H4 (cell line): ENCODE results near the gene RAD21L1. TPM values are rescaled to one million over a fixed set of nuclear protein-coding genes. Genes with fewer than 3 reads are reported as not detected.

Experiments used
- DNase-seq: peaks from one replicate; pipeline ENCODE4 v3.0.0-alpha.2; 2015; ENCODE audit warnings: low spot score
- total RNA-seq: library from RNA; depleted of rRNA; stranded (reverse); fragments of >200 nt; shearing (Covaris generic); gene quantifications from 2 replicates; pipeline ENCODE4 v1.2.3, GENCODE V29; 2014; rRNA removed

The RAD21L1 gene
- 0.12 TPM in 1 of 2 replicates, not detected in the other for total RNA-seq

DNA sequence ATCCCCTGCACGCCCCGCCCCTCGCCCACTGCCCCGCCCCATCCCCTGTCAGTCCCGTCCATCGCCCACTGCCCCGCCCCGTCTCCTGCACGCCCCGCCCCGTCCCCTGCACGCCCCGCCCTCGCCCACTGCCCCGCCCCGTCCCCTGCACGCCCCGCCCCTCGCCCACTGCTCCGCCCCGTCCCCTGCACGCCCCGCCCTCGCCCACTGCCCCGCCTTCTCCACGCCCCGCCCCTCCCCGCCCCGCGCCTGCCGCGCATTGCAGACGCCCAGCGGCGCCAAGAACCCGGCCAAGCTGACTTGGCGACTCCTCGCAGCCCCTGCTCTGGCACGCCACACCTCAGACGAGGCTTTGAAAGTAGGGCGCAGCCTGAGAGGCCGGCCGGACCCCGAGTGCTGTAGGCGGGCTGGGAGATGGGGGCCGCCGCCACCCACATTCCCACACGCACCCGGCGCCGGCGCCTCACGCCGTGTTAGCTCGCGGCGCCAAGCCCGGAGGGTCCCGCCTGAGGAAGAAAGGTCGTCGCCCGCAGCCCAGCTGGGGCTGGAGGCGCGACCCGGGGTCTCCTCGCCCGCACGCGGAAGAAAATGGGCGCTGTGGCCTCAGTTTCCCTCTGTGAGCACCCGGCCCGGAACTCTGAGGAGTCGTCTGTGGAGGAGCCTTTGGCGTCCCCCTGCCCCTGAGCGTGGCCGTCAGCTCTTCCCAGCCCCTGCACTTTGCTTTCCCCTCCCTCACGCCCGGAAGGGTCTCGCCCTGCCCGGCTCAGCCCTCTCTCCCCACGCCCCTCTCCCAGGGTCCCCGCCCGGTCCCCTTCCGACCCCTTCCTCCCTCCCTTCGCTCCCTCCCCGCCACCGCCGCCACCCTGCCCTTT lies at the start of gene RAD21L1:
Gene RAD21L1 (plus strand): TSS at position 262 of the 872 bp plus-strand sequence. CDS start 2,410 bp downstream, outside the sequence.
- peak; percentile 42 for DNase-seq

- no peak for DNase-seq
Measured at GRCh38 chr20:1177680-1178079, 48.2 kb upstream of the RAD21L1 start.

GRCh38 chr20:1178103-1178502 lies 47.7 kb upstream of the RAD21L1 start:
- DNase-seq = no peak

- DNase-seq = no peak
Measured at GRCh38 chr20:1178623-1179022, 47.2 kb upstream of the RAD21L1 start.

DNA sequence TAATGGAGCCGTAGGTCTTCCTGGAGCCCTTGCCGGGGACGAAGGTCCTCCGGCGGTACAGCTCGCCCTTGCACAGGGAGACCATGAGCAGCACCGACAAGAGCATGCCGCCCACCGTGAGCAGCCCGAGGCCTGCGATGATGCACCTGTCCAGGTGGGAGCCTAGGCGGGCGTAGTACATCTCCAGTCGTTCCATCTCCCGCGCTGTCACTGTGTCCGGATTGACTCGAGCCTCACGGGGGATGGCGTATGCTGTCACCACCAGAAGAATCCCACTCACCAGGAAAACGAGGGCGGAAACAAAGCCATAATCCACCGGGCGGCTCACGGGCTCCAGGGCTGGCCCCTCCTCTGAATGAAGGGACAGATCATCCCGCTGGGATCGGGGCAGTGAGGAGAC lies 44.9 kb upstream of the RAD21L1 start:
- no peak for DNase-seq

DNA sequence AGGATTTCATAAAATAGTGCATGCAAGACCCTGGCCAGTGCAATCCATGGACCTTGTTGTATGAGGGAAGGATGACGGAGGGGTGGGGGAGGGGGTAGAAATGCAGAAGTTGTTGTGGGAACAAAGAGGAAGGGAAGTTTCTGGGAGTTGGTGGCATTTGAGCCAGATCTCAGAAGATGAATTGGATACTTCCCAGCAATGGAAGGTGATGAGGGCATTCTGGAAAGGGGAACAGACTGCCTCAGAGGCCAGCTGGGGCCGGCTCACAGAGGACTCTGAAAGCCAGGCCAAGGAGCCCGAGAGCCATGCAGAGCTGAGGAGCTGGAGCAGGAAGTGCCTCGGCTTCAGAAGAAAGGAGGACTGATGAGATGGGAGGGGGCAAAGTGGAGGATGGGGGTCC lies 43.7 kb upstream of the RAD21L1 start:
- DNase-seq = no peak

GRCh38 chr20:1183153-1183552 lies 42.7 kb upstream of the RAD21L1 start:
- no peak for DNase-seq

DNA sequence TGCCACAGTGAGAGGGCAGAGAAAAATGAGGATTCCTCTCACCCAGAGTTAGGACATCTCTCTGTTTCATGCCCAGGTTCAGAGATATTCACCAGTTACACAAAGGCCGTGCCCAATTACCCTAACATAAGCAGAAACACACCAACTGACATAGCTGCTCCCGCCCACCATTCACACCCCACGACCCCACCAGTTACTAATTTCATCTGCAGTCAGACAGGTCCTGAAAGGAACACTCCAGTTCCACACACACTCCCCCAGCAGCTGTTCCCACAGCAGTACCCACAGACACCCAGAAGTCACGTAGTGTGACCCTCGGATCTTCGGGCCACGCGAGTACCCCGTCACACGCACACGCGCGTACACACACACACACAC lies 41.6 kb upstream of the RAD21L1 start:
- no peak for DNase-seq

DNA sequence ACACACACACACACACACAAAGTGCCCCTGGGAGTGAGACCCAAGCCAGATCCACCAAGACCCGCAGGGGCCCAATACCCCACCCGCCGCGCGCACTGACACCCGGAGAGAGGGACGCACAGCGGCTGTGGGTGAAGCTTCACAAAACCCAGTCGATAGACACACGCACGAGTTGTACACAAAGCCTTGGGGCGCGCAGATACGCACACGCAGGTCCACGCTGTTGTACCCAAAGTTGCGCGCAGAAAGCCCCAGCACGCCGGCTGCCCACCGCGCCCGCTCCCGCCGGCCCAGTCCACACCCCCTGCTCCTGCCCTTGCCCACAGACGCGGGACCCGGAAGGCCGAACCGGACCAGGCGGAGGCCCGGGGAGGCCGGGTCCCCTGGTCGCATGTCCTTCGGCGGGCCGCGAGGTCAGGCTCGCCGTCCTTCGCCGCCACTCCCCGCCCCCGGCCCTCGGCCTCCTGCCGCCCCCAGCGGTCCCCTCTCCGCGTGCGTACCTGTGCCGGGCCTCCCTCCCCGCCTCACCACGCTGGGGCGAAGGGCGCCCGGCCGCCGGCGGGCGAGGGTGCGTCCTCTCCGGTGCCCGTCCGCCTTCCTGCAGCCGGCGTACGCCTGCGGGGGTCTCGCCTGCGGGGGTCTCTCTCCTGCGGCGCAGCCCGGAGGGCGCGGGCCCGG lies 41.1 kb upstream of the RAD21L1 start, which contains the start of gene TMEM74B:
Gene TMEM74B (minus strand): TSS at position 344 of the 678 bp plus-strand sequence. CDS start 1,180 bp downstream, outside the sequence.
- DNase-seq = no peak

DNA sequence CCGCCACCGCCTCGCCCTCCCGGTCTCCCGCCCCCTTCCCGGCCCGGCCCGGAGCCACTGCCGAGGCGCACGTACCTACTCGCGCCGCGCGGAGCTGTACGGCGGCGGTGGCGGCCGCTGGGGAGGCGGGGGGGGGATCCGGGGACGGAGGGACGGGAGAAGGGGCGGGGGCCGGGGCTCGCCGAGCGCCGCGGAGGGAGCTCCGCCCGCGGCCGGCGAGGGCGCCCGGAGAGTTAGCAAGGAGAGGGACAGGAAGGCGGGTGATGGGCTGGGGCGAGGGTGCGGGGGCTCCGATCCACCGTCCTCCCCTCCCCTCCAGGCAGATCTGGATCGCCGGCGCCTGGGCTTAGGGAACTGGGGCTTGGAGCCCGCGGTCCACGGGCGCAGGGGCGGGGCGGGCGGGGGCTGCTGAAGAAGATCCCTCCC lies 40.5 kb upstream of the RAD21L1 start:
- no peak for DNase-seq

DNA sequence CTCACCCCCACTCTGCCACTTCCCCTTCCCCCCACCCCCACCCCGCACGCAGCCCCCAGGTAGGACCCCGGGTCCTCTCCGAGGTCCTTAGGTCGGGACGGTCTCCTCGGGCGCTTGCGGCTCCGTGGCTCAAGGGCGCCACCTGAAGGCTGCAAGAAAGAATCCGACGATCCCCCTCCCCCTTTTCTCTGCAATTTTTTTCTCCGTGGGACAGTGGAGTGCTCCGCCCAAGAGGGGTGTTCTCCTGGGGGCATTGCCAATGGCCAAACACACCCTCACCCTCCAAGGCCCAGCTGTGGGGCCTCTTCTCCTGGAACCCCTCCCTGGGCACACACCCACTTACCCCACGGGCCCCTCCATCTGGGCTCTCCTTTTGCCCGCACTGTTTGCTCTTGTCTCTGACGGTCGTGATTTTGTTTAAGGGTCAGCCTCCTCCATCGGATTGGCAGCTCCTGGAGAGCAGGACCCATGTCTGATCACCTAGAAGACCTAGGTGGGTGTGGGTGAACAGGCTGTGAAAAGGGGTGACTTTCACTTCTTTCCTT lies 40.0 kb upstream of the RAD21L1 start:
- peak; percentile 47 for DNase-seq

- no peak for DNase-seq
Measured at GRCh38 chr20:1186367-1186991, 39.4 kb upstream of the RAD21L1 start.

GRCh38 chr20:1187605-1188171 lies 38.2 kb upstream of the RAD21L1 start:
- no peak for DNase-seq

- DNase-seq = no peak
Measured at GRCh38 chr20:1188347-1188746, 37.5 kb upstream of the RAD21L1 start.

GRCh38 chr20:1189827-1190226 lies 36.0 kb upstream of the RAD21L1 start:
- DNase-seq = no peak

DNA sequence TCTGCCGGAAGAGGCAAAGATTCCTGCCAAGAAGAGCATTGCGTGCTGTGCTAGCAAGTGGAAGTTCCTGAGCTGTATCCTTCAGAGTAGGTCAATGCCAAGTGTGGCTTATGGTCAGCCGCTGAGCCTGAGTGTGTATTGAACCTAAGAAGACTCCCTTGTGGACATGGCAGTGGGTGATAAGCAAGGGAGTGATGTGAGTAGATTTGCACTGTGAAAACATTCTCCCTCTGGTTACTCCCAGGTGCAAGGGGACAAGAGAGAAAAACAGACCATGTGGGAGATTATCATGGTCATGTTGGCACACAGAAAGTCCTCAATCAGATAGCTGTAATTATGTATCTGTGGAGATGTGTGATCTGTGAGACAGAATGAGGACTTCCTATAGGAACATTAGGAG lies 35.0 kb upstream of the RAD21L1 start:
- no peak for DNase-seq

GRCh38 chr20:1191299-1191698 lies 34.5 kb upstream of the RAD21L1 start:
- DNase-seq = no peak

DNA sequence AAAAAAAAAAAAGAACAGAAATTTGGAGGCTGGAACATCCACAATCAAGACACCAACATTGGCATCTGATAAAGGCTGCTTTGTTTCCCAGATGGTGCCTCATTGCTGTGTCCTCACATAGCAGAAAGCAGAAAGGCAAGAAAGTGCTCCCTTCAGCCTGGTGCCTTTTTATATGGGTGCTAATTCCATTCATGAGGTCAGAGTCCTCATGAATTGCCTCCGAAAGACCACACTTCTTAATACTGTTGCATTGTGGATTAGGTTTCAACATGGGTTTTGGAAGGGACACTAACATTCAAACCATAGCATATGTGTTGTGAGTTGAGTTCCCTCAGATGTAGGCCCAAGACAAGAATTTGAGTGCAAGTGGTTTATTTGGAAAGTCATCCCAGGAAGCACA lies 30.6 kb upstream of the RAD21L1 start:
- DNase-seq = no peak

- DNase-seq = no peak
Measured at GRCh38 chr20:1196634-1197033, 29.2 kb upstream of the RAD21L1 start.

GRCh38 chr20:1197801-1198200 lies 28.0 kb upstream of the RAD21L1 start:
- no peak for DNase-seq

DNA sequence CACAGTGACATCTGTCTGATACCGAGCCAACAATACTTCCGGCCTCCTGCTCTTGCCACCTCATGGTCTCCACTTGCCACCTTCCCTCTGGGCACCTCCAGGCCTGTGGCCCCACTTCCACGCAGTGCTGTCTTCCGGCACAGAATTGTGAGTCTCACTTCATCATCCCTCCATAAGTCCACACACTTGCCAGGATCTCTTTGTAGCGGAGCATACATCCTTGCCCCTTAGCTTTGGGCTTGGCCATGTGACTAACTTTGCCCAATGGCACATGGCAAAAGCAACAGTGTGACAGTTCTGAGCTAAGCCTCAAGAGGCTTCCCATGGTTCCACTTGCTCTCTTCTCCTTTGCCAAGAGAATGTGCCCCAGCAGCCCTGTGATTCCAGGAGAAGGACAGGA lies 27.1 kb upstream of the RAD21L1 start:
- DNase-seq = no peak
